ENCODE measurements around the gene SRRM2. TPM values are rescaled to one million over a fixed set of nuclear protein-coding genes. Genes with fewer than 3 reads are reported as not detected.
A peak's percentile ranks its signal among the peaks of the same experiment; 100 is the strongest.

The SRRM2 gene
- total RNA-seq, 2 donors from 2014 or later = 843 to 876 TPM

DNA sequence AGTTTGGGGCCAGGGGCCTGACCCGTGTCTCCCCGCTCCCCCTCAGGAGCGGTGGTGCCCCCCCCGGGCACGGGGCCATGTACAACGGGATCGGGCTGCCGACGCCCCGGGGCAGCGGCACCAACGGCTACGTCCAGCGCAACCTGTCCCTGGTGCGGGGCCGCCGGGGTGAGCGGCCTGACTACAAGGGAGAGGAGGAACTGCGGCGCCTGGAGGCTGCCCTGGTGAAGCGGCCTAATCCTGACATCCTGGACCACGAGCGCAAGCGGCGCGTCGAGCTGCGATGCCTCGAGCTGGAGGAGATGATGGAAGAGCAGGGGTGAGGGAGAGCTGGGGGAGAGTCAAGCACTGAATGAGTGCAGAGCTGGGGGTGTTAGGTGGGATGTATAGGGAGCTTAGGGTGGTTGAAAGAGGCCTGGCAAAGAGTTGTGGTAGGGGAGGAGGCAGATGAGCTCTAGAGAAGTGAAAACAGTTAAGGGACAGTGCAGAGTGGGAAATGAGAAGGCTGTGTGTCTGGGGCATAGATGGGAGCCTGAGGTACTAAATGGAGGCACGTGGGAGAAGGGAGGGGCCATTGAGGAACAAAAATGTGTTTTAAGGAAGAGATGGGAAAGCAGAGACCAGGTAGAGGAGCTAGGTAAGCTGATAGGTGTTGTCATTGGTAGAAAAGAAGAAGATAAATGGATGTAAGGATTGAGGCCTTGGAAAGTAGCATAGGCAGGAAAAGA is 4.0 kb downstream of the SRRM2 start:
- H3K27ac Mint-ChIP-seq = peak overlapping the region; percentile 64
- Histone ChIP-seq H3K36me3 (ENCODE audit: control insufficient read depth, insufficient read depth, low read length) (peaks cover 69% of the 10 kb centered on the region), H3K9me3 (ENCODE audit: control insufficient read depth, low read length) (peaks cover 14% of the 10 kb centered on the region), H3K4me1 (ENCODE audit: control insufficient read depth, insufficient read depth, low read length) (no peaks in the 10 kb centered on the region), H3K9ac (ENCODE audit: extremely low read depth, low read length, poor library complexity, severe bottlenecking) (no peak overlapping the region), H3K27me3 (ENCODE audit: control insufficient read depth, insufficient read depth, low read length, poor library complexity, severe bottlenecking) (no peaks in the 10 kb centered on the region), H3K27ac (ENCODE audit: low read depth, low read length) (no peak overlapping the region), H3K4me3 (ENCODE audit: low read length) (no peak overlapping the region)
- WGBS, 2 experiments (ENCODE audit: insufficient coverage in 1 of 2, insufficient read length in 1 of 2) = 94 to 96% methylated on average over 28 to 30 of the region's 30 CpGs
- no peaks in the 10 kb centered on the region for H3K27me3 Mint-ChIP-seq (ENCODE audit: insufficient read depth)
- peaks cover 22% of the 10 kb centered on the region for H3K4me1 Mint-ChIP-seq
- TF ChIP-seq, protein P1, sequence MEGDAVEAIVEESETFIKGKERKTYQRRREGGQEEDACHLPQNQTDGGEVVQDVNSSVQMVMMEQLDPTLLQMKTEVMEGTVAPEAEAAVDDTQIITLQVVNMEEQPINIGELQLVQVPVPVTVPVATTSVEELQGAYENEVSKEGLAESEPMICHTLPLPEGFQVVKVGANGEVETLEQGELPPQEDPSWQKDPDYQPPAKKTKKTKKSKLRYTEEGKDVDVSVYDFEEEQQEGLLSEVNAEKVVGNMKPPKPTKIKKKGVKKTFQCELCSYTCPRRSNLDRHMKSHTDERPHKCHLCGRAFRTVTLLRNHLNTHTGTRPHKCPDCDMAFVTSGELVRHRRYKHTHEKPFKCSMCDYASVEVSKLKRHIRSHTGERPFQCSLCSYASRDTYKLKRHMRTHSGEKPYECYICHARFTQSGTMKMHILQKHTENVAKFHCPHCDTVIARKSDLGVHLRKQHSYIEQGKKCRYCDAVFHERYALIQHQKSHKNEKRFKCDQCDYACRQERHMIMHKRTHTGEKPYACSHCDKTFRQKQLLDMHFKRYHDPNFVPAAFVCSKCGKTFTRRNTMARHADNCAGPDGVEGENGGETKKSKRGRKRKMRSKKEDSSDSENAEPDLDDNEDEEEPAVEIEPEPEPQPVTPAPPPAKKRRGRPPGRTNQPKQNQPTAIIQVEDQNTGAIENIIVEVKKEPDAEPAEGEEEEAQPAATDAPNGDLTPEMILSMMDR (conservative IDR thresholded peaks at IDR 0.05) = no peak
- H3K9me3 Mint-ChIP-seq = peaks cover 4% of the 10 kb centered on the region
- DNase-seq = no peak
- H3K36me3 Mint-ChIP-seq (ENCODE audit: low read depth) = peaks cover 75% of the 10 kb centered on the region
- no peak overlapping the region for H3K4me3 Mint-ChIP-seq

DNA sequence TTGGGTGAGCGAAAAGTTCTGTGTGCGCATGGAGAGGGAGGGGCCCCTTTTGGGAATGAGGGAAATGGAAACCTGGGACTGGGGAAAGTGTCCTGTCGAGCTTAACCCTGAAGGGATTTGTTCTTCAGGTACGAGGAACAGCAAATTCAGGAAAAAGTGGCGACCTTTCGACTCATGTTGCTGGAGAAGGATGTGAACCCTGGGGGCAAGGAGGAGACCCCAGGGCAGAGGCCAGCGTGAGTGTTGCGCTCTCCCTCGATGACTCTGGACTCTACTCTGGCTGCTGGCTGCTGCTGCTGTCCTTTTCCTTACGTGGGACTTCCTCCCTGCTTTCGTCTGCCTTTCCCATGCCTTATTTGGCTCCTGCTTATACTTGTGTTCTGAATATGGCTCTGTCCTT is 4.9 kb downstream of the SRRM2 start:
- no peak overlapping the region for H3K4me3 ChIP-seq (ENCODE audit: low read length)
- no peaks in the 10 kb centered on the region for H3K27me3 ChIP-seq (ENCODE audit: control insufficient read depth, insufficient read depth, low read length, poor library complexity, severe bottlenecking)
- H3K9me3 ChIP-seq (ENCODE audit: control insufficient read depth, low read length) = peaks cover 23% of the 10 kb centered on the region
- H3K9ac ChIP-seq (ENCODE audit: extremely low read depth, low read length, poor library complexity, severe bottlenecking) = no peak overlapping the region
- Mint-ChIP-seq H3K27me3 (ENCODE audit: insufficient read depth) (no peaks in the 10 kb centered on the region), H3K9me3 (peaks cover 13% of the 10 kb centered on the region), H3K4me3 (no peak overlapping the region), H3K36me3 (ENCODE audit: low read depth) (peaks cover 83% of the 10 kb centered on the region), H3K4me1 (peaks cover 21% of the 10 kb centered on the region), H3K27ac (peak overlapping the region; percentile 64)
- 94 to 98% methylated on average over 9 to 11 of the region's 11 CpGs for WGBS, 2 experiments (ENCODE audit: insufficient coverage in 1 of 2, insufficient read length in 1 of 2)
- DNase-seq = no peak
- peaks cover 78% of the 10 kb centered on the region for H3K36me3 ChIP-seq (ENCODE audit: control insufficient read depth, insufficient read depth, low read length)
- TF ChIP-seq, protein P1 (conservative IDR thresholded peaks at IDR 0.05) = no peak
- no peak overlapping the region for H3K27ac ChIP-seq (ENCODE audit: low read depth, low read length)
- no peaks in the 10 kb centered on the region for H3K4me1 ChIP-seq (ENCODE audit: control insufficient read depth, insufficient read depth, low read length)

DNA sequence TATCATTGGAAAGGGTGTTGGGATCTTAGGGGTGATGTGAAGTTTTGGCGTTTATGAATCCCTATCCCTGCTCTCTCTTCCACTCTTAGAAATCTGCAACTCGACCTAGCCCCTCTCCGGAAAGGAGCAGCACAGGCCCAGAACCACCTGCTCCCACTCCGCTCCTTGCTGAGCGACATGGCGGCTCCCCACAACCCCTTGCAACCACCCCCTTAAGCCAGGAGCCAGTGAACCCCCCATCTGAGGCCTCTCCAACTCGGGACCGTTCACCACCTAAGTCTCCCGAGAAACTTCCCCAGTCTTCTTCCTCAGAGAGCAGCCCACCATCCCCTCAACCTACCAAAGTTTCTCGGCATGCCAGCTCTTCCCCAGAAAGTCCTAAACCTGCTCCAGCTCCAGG is 9.0 kb downstream of the SRRM2 start:
- 92 to 100% methylated on average over 6 to 10 of the region's 10 CpGs for WGBS, 2 experiments (ENCODE audit: insufficient coverage in 1 of 2, insufficient read length in 1 of 2)
- Mint-ChIP-seq H3K9me3 (peaks cover 23% of the 10 kb centered on the region), H3K4me1 (no peaks in the 10 kb centered on the region), H3K27ac (no peak overlapping the region), H3K27me3 (ENCODE audit: insufficient read depth) (no peaks in the 10 kb centered on the region), H3K36me3 (ENCODE audit: low read depth) (peaks cover 100% of the 10 kb centered on the region), H3K4me3 (no peak overlapping the region)
- no peaks in the 10 kb centered on the region for H3K27me3 ChIP-seq (ENCODE audit: control insufficient read depth, insufficient read depth, low read length, poor library complexity, severe bottlenecking)
- H3K9ac ChIP-seq (ENCODE audit: extremely low read depth, low read length, poor library complexity, severe bottlenecking) = no peak overlapping the region
- TF ChIP-seq, protein P1 (conservative IDR thresholded peaks at IDR 0.05) = no peak
- peaks cover 100% of the 10 kb centered on the region for H3K36me3 ChIP-seq (ENCODE audit: control insufficient read depth, insufficient read depth, low read length)
- no peak overlapping the region for H3K4me3 ChIP-seq (ENCODE audit: low read length)
- H3K27ac ChIP-seq (ENCODE audit: low read depth, low read length) = no peak overlapping the region
- H3K4me1 ChIP-seq (ENCODE audit: control insufficient read depth, insufficient read depth, low read length) = no peaks in the 10 kb centered on the region
- no peak for DNase-seq
- peaks cover 51% of the 10 kb centered on the region for H3K9me3 ChIP-seq (ENCODE audit: control insufficient read depth, low read length)

All from endodermal cell (in vitro differentiated cells).